AG04450 (cell line): ENCODE data around the gene DPP9. TPM values are rescaled to one million over a fixed set of nuclear protein-coding genes. Genes with fewer than 3 reads are reported as not detected.

Experiments used
- CTCF ChIA-PET: fragments of 300-600, 350-600 bp; formaldehyde crosslinking; extraction: SDS; loops from one replicate; lab custom pipeline; 2022; ENCODE audit warnings: antibody characterized with exemption, inconsistent platforms; lab: Charles Lee
- POLR2A ChIA-PET: fragments of 350-600 bp; formaldehyde crosslinking; extraction: SDS; loops from one replicate; lab custom pipeline; 2021; ENCODE audit warnings: antibody characterized with exemption, inconsistent platforms; lab: Yijun Ruan, JAX
- DNase-seq: peaks from one replicate; pipeline ENCODE4 v3.0.0-alpha.2; 2011; ENCODE audit warnings: low read depth, low spot score
- H3K27ac ChIP-seq: one replicate; pipeline ENCODE4 v1.5.1; 2012; ENCODE audit warnings: low read depth, low read length, control low read depth
- H3K27me3 ChIP-seq: one replicate; pipeline ENCODE4 v1.6.0; 2012; ENCODE audit warnings: low read length; ENCODE audit not compliant: control insufficient read depth, insufficient read depth
- H3K4me3 ChIP-seq: 2 replicates; pipeline ENCODE4 v1.5.1; 2011; ENCODE audit warnings: mild to moderate bottlenecking, low read depth, low read length, control low read depth
- H3K9me3 ChIP-seq: 2 replicates; pipeline ENCODE4 v1.5.1; 2012; ENCODE audit warnings: low read length; ENCODE audit not compliant: control insufficient read depth, insufficient read depth
- polyA plus RNA-seq: library from polyadenylated mRNA; depleted of rRNA; stranded (reverse); fragments of >200 nt; gene quantifications from 2 replicates; pipeline ENCODE4 v1.2.3, GENCODE V29; 2011
- TF ChIP-seq, protein P1 (sequence below): IDR thresholded peaks from 2 replicates; pipeline ENCODE4 v1.5.1; 2011; ENCODE audit warnings: low read depth, low read length, control low read depth, inconsistent platforms

DPP9 gene
- polyA plus RNA-seq, 1 experiment, result 5.6 TPM

GRCh38 chr19:4678881-4679790 lies 44.5 kb downstream of the DPP9 start:
- TF ChIP-seq, protein P1, sequence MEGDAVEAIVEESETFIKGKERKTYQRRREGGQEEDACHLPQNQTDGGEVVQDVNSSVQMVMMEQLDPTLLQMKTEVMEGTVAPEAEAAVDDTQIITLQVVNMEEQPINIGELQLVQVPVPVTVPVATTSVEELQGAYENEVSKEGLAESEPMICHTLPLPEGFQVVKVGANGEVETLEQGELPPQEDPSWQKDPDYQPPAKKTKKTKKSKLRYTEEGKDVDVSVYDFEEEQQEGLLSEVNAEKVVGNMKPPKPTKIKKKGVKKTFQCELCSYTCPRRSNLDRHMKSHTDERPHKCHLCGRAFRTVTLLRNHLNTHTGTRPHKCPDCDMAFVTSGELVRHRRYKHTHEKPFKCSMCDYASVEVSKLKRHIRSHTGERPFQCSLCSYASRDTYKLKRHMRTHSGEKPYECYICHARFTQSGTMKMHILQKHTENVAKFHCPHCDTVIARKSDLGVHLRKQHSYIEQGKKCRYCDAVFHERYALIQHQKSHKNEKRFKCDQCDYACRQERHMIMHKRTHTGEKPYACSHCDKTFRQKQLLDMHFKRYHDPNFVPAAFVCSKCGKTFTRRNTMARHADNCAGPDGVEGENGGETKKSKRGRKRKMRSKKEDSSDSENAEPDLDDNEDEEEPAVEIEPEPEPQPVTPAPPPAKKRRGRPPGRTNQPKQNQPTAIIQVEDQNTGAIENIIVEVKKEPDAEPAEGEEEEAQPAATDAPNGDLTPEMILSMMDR, result no peak
- CTCF ChIA-PET, result interaction anchor here (0.6 kb wide), 1 partner anchor 67 kb away, joined by 4 read pairs; no protein-coding TSS in a partner anchor
- POLR2A ChIA-PET, result interaction anchor here (1.1 kb wide), 1 partner anchor 9 kb away, joined by 4 read pairs; the partner anchor contains the start of gene MYDGF
- Histone ChIP-seq H3K9me3 (peaks cover 5% of the 10 kb centered on the region; the same call in 1 of the 2 replicates), H3K4me3 (no peak overlapping the region), H3K27me3 (no peaks in the 10 kb centered on the region), H3K27ac (no peak overlapping the region)
- DNase-seq, result no peak

- CTCF ChIA-PET, result no interaction called here
- Histone ChIP-seq H3K27me3 (no peaks in the 10 kb centered on the region), H3K27ac (no peak overlapping the region), H3K9me3 (peaks cover 5% of the 10 kb centered on the region; the same call in 1 of the 2 replicates), H3K4me3 (no peak overlapping the region)
- DNase-seq, result no peak
- TF ChIP-seq, protein P1, result peak; percentile 49
- POLR2A ChIA-PET, result no interaction called here
These were observed 46.5 kb downstream of the DPP9 start for GRCh38 chr19:4676955-4677731.

DNA sequence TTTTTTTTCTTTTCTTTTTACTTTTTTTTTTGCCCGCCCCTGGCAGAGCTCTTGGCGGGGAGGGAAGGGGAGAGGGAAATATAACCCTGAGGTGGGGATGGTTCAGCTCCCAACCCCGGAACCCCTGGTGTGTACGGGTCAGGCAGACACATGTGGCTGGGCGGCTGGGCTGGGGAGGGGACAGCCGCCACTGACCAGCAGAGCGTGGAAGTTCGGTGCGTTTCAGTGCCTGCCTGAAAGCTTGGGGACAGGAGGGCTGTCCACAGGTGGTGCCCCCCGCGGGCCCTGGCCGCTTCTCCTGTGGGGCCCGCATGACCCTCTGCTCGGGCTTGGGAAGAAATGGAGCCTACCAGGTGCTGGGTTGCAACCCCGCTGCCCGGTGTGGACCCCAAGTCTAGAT lies 48.3 kb downstream of the DPP9 start:
- Histone ChIP-seq H3K27me3 (no peaks in the 10 kb centered on the region), H3K27ac (no peak overlapping the region), H3K9me3 (peaks cover 9% of the 10 kb centered on the region; the same call in 1 of the 2 replicates), H3K4me3 (no peak overlapping the region)
- no peak for DNase-seq
- ChIA-PET CTCF (no interaction called here), POLR2A (no interaction called here)
- TF ChIP-seq, protein P1, result no peak

DNA sequence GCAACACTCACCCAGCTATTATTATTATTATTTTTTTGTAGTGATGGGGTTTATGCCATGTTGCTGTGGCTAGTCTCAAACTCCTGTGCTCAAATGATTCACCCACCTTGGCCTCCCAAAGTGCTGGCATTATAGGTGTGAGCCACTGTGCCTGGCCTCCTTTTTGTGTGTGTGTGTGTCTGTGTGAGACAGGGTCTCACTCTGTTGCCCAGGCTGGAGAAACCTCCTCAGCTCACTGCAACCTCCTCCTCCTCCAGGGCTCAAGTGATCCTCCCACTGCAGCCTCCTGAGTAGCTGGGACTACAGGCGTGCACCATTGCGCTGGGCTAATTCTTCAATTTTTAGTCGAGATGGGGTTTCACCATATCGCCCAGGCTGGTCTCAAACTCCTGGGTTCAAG lies 49.9 kb downstream of the DPP9 start:
- H3K9me3 ChIP-seq, result peaks cover 7% of the 10 kb centered on the region; the same call in 1 of the 2 replicates
- CTCF ChIA-PET, result no interaction called here
- TF ChIP-seq, protein P1, result no peak
- no peak overlapping the region for H3K27ac ChIP-seq
- no peak overlapping the region for H3K4me3 ChIP-seq
- no peaks in the 10 kb centered on the region for H3K27me3 ChIP-seq
- no peak for DNase-seq
- POLR2A ChIA-PET, result no interaction called here
